GM11168 (cell line): Measurements from ENCODE around the gene BORCS5.
"Not testable (repeated sequence)": the region's sequence is repeated elsewhere in the genome, so short reads cannot be mapped to it uniquely, and the experiment has no call there.

Experiments used
- in situ Hi-C: fragments of 300-500 bp; cut with MboI; formaldehyde crosslinking; loops from one replicate; pipeline ENCODE4 v1.12.0; 2022; ENCODE audit warnings: low sequenced_read_pairs; ENCODE audit not compliant: unreplicated experiment

BORCS5 gene

GRCh38 chr12:12384571-12385340 is 27.9 kb downstream of the BORCS5 start:
- in situ Hi-C loops = loop anchor here (5.0 to 10.0 kb wide), 2 partner anchors 60 to 123 kb away; no protein-coding TSS in a partner anchor

- in situ Hi-C loops = loop anchor here (10.0 kb wide), 1 partner anchor 57 kb away; no protein-coding TSS in a partner anchor
These were observed 30.6 kb downstream of the BORCS5 start for GRCh38 chr12:12387501-12387900.

GRCh38 chr12:12392413-12392812 is 35.5 kb downstream of the BORCS5 start:
- in situ Hi-C loops = loop anchor here (10.0 kb wide), 1 partner anchor 312 kb away; no protein-coding TSS in a partner anchor

GRCh38 chr12:12393171-12393570 is 36.3 kb downstream of the BORCS5 start:
- in situ Hi-C loops = loop anchor here (10.0 kb wide), 1 partner anchor 312 kb away; no protein-coding TSS in a partner anchor

DNA sequence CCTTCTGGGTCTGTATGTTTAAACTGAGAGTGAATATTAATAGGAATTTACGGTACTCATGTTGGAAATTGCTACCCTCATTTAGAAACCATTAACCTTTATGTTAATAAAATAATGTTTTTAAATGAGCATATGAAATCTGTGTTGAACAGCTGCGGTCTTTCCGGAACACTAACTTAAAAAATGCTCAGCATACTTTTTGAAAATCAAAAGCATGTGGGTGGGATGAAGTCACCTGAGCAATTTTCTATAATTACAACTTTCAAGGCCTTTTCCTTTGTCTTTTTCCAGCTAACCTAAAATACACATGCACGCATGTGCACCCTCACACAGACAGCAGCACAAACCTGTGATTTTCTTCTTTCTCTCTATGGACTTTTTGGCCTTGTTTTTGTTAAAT is 39.8 kb downstream of the BORCS5 start:
- in situ Hi-C loops = loop anchor here (10.0 kb wide), 1 partner anchor 308 kb away; no protein-coding TSS in a partner anchor

- in situ Hi-C loops = loop anchor here (10.0 kb wide), 1 partner anchor 308 kb away; no protein-coding TSS in a partner anchor
These were observed 40.3 kb downstream of the BORCS5 start for GRCh38 chr12:12397184-12397583.

GRCh38 chr12:12398026-12398859 is 41.4 kb downstream of the BORCS5 start:
- in situ Hi-C loops = loop anchor here (10.0 kb wide), 1 partner anchor 307 kb away; no protein-coding TSS in a partner anchor

- in situ Hi-C loops = loop anchor here (10.0 kb wide), 1 partner anchor 306 kb away; no protein-coding TSS in a partner anchor
These were observed 42.3 kb downstream of the BORCS5 start for GRCh38 chr12:12399161-12399560.

- in situ Hi-C loops = loop anchor here (10.0 kb wide), 1 partner anchor 305 kb away; no protein-coding TSS in a partner anchor
These were observed 43.0 kb downstream of the BORCS5 start for GRCh38 chr12:12399776-12400305.

GRCh38 chr12:12400793-12401192 is 43.9 kb downstream of the BORCS5 start:
- in situ Hi-C loops = no loop called here

DNA sequence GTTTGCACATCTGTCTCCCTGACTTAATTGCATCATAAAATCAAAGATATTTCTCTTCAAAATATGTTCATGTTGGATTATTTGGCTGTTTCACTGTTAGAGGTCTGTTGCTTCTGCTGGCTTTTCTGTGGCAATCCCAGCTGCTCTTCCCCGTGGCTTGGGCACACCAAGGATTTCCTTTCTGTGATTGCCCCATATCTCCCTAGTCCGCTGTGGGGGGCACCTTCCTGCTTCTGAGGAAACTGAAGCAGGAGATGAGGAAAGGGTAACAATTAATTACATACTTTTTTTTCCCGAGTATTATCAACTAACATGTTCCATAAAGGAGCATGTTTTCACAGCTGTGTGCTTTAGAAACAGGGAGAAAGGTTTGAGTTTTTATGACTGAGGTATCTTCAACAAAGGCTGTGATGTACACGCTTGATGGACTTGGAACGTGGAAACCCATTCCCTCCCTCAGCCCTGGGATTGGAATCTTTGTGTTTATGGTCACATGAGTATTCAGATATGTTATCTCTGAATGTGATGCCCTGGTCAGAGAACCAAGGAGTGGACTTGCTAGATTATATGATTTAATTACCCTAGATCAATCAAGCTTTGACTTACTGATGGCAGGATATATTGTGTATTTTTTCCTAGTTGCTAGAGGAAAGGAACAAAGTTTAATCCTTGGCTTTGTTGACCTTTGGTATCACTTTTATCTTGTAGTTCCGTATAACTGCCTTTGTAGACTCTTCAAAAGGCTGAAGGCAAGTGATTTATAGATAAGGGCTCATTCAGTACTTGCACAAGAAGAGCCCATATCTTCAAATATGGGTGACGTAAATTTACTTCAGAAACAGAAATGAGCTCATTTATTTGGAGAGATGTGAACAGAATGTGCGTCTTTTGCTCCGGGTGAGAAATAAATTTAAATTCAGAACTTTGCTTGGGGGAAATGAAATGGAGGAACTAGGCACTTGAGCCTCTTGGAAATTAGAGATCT is 46.7 kb downstream of the BORCS5 start:
- in situ Hi-C loops = no loop called here

GRCh38 chr12:12404297-12404696 is 47.4 kb downstream of the BORCS5 start:
- in situ Hi-C loops = no loop called here

DNA sequence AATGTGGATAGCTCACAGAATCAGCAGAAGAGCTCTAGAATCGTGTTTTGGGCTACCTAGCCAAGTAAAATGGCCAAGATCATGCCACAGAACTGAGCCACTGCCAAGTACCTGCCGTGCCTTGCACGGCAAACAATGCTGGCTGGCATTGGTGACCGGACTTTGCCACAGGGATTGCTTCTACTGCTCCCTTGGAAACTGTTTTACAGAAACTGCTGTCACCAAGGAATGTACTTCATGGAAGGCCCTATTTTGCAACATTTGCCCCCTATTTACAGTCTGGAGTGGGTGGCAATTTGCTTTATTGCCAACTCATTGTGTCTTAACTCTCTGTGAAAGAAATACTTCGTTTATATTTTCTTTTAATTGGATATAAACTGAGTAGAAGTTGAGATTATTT is 49.0 kb downstream of the BORCS5 start:
- in situ Hi-C loops = no loop called here

DNA sequence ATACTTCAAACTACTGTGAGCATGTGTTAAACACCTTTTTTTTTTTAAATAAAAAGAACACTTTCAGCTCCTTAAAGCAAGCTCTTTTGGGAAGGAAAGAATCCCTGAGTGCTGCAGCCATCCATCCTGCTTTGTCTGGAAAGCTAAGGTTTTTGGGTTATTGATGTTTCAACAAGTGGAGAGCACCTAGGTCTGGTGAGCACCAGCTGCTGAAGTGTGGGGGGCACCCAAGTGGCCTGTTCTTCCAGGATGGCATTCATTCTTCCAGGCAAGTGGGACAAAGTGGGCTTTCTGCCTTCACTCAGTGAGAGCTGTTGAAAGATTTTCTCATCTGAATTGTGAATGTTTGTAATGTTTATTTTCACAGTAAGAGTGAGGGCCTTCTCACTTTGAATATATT is 49.9 kb downstream of the BORCS5 start:
- in situ Hi-C loops = no loop called here

DNA sequence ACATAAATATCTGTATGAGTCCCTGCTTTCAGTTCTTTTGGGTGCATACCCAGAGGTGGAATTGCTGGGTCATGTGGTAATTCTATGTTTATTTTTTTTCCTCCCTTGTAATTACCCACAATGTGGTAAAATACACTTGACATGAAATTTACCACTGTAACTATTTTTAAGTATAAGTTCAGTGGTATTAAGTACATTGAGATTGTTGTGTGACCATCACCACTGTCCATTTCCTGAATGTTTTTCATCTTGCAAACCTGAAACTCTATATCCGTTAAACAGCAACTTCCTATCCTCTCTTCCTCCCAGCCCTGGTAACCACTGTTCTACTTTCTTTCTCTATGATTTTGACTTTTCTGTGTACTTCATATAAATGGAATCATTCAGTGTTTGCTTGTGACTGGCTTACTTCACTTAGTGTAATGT is 51.4 kb downstream of the BORCS5 start:
- in situ Hi-C loops = no loop called here

GRCh38 chr12:12409337-12409736 is 52.5 kb downstream of the BORCS5 start:
- in situ Hi-C loops = not testable (repeated sequence)

GRCh38 chr12:12415886-12416285 is 59.0 kb downstream of the BORCS5 start:
- in situ Hi-C loops = no loop called here

- in situ Hi-C loops = not testable (repeated sequence)
These were observed 62.3 kb downstream of the BORCS5 start for GRCh38 chr12:12419165-12419564.

DNA sequence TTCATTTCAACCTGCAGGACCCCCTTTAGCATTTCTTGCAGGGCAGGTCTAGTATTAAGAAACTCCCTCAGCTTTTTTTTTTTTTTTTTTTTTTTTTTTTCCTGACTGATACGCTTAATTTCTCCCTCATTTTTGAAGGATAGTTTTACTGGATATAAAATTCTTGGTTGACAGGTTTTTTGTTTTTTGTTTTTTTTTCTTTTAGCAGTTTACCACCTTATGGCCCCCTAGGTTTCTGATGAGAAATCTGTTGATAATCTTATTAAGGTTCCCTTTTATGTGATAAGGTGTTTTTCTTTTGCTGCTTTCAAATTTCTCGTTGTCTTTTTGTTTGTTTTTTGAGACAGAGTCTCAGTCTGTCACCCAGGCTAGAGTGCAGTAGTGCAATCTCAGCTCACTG is 66.5 kb downstream of the BORCS5 start:
- in situ Hi-C loops = no loop called here
